GM12872 (cell line): Measurements from ENCODE around the gene COL27A1.

Source experiments
- CTCF ChIP-seq: IDR thresholded peaks from 3 replicates; pipeline ENCODE4 v1.5.1; 2011; ENCODE audit warnings: low read depth, mild to moderate bottlenecking, low read length, moderate library complexity; ENCODE audit not compliant: insufficient read depth

COL27A1 gene

GRCh38 chr9:114141553-114142402 is 13.6 kb upstream of the COL27A1 start:
- TF ChIP-seq CTCF: no peak

GRCh38 chr9:114143234-114143633 is 12.1 kb upstream of the COL27A1 start:
- no peak for TF ChIP-seq CTCF

- no peak for TF ChIP-seq CTCF
Observed at GRCh38 chr9:114146735-114147134, 8.6 kb upstream of the COL27A1 start.

- TF ChIP-seq CTCF: no peak
Observed at GRCh38 chr9:114149181-114149580, 6.2 kb upstream of the COL27A1 start.

- no peak for TF ChIP-seq CTCF
Observed at GRCh38 chr9:114149765-114150340, 5.5 kb upstream of the COL27A1 start.

GRCh38 chr9:114150608-114151007 is 4.7 kb upstream of the COL27A1 start:
- TF ChIP-seq CTCF: no peak

- TF ChIP-seq CTCF: no peak
Observed at GRCh38 chr9:114151426-114151956, 3.8 kb upstream of the COL27A1 start.
